Keratinocyte (primary cell): ENCODE measurements around the gene CAPN14. TPM values are rescaled to one million over a fixed set of nuclear protein-coding genes. Genes with fewer than 3 reads are reported as not detected.

ENCODE experiments used
- DNase-seq: peaks from one replicate; pipeline ENCODE4 v3.0.0-alpha.2; 2011; ENCODE audit warnings: low read depth, missing footprints, low spot score
- FAIRE-seq: peaks from 2 replicates; lab custom pipeline; 2011; peaks lifted over from hg19 to GRCh38; lab: Jason Lieb, UNC
- H2AFZ ChIP-seq: 2 replicates; pipeline ENCODE4 v1.6.0; 2012; ENCODE audit warnings: low read length, control low read depth, inconsistent platforms; ENCODE audit not compliant: control insufficient read depth
- H3K27ac ChIP-seq: 2 replicates; pipeline ENCODE4 v1.5.1; 2011; ENCODE audit warnings: low read length; ENCODE audit not compliant: control insufficient read depth, insufficient read depth
- H3K27me3 ChIP-seq: 3 replicates; pipeline ENCODE4 v1.6.0; 2011; ENCODE audit warnings: low read length; ENCODE audit not compliant: control insufficient read depth, insufficient read depth; ENCODE audit errors: extremely low read depth
- H3K36me3 ChIP-seq, 2 experiments: 2 replicates in 1 of 2; 3 replicates in 1 of 2; pipeline ENCODE4 v1.5.1; 2011; ENCODE audit warnings: low read length in 2 of 2, mild to moderate bottlenecking in 1 of 2; ENCODE audit not compliant: control insufficient read depth in 2 of 2, insufficient read depth in 2 of 2; ENCODE audit errors: extremely low read depth in 1 of 2
- H3K4me1 ChIP-seq: 3 replicates; pipeline ENCODE4 v1.5.1; 2011; ENCODE audit warnings: low read length; ENCODE audit not compliant: control insufficient read depth, insufficient read depth; ENCODE audit errors: extremely low read depth
- H3K4me2 ChIP-seq: 3 replicates; pipeline ENCODE4 v1.6.0; 2011; ENCODE audit warnings: low read depth, low read length; ENCODE audit not compliant: control insufficient read depth, insufficient read depth; ENCODE audit errors: extremely low read depth
- H3K4me3 ChIP-seq, 3 experiments: fragments of 200-600 bp in 1 of 3; sonication (generic) in 1 of 3; 2 replicates in 2 of 3; 3 replicates in 1 of 3; pipeline ENCODE4 v1.5.1; 2011 to 2016; ENCODE audit warnings: low read length in 3 of 3, mild to moderate bottlenecking in 3 of 3, control low read depth in 2 of 3, inconsistent platforms in 1 of 3, low read depth in 1 of 3, mixed read lengths in 1 of 3, mixed run types in 1 of 3, moderate library complexity in 1 of 3; ENCODE audit not compliant: control insufficient read depth in 2 of 3, insufficient read depth in 2 of 3; ENCODE audit errors: extremely low read depth in 1 of 3
- H3K79me2 ChIP-seq: 2 replicates; pipeline ENCODE4 v1.6.0; 2012; ENCODE audit warnings: low read length; ENCODE audit not compliant: control insufficient read depth, insufficient read depth
- H3K9ac ChIP-seq: 3 replicates; pipeline ENCODE4 v1.6.0; 2011; ENCODE audit warnings: low read length; ENCODE audit not compliant: control insufficient read depth, insufficient read depth; ENCODE audit errors: extremely low read depth
- H3K9me1 ChIP-seq: 3 replicates; pipeline ENCODE4 v1.6.0; 2011; ENCODE audit warnings: low read length; ENCODE audit not compliant: control insufficient read depth, insufficient read depth; ENCODE audit errors: extremely low read depth
- H3K9me3 ChIP-seq: 2 replicates; pipeline ENCODE4 v1.5.1; 2012; ENCODE audit warnings: low read depth, low read length; ENCODE audit not compliant: control insufficient read depth
- H4K20me1 ChIP-seq: 3 replicates; pipeline ENCODE4 v1.6.0; 2011; ENCODE audit warnings: low read length; ENCODE audit not compliant: control insufficient read depth, insufficient read depth; ENCODE audit errors: extremely low read depth
- EZH2 ChIP-seq: IDR thresholded peaks from one replicate; pipeline ENCODE4 v1.6.1; 2012; ENCODE audit warnings: inconsistent platforms, mild to moderate bottlenecking, low read length, moderate library complexity
- dilution Hi-C: fragments of 300-500 bp; cut with MboI; formaldehyde crosslinking; loops from one replicate; pipeline ENCODE4 v1.7.0; 2020; ENCODE audit warnings: low sequenced_read_pairs; ENCODE audit not compliant: extremely low pct_ligation_motif_present
- polyA plus RNA-seq, 5 experiments: library from polyadenylated mRNA; depleted of rRNA in 3 of 5; stranded (reverse) in 3 of 5; stranded (forward) in 1 of 5; unstranded in 1 of 5; fragments of >200 nt; gene quantifications; 1 replicate in 1 of 5; 2 replicates in 3 of 5; 3 replicates in 1 of 5; pipeline versions ENCODE4 v1.2.1 to v1.2.3, GENCODE V29; 2011 to 2012; ENCODE audit warnings: missing spikeins in 2 of 5, low read depth in 1 of 5, low replicate concordance in 1 of 5
- TF ChIP-seq, protein P1 (sequence below), 3 experiments: IDR thresholded peaks in 1 of 3; conservative IDR thresholded peaks in 1 of 3; optimal IDR thresholded peaks in 1 of 3; 2 replicates in 2 of 3; 3 replicates in 1 of 3; pipeline versions ENCODE3 to v1.5.1; 2011; ENCODE audit warnings: low read length in 3 of 3, mild to moderate bottlenecking in 3 of 3, moderate library complexity in 2 of 3, control low read depth in 1 of 3, inconsistent platforms in 1 of 3; ENCODE audit not compliant: insufficient read depth in 2 of 3; ENCODE audit errors: extremely low read depth in 1 of 3

The CAPN14 gene
- polyA plus RNA-seq, 1 donor (not counting 4 experiments of a cell fraction or from before 2014, with no cell fraction given): 1.1 TPM

DNA sequence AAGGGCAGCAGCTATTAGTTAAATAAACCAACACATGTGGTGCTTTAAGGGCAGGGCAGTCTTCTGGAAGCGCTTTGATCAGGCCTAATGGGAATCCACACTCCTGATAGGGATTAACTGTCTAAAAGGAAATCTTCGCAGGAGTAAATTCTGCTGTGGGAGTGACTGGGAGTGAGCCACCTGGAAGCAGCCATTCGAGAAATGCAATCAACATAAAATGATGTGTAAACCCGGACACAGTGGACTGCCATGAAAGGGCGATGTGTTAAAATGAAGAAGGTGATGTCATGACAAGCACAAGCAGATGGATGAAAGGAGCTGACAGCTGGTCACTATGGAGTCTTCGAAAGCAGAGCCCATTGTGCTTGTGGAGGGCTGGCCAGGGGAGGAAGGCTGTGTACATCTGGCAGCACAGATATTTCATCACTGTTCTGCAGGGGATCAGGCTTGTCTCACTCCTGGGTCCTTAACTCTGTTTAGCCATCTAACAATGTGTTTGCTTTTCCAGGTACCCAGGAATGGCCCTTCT lies 54.2 kb downstream of the CAPN14 start:
- Histone ChIP-seq H3K9ac (no peak overlapping the region), H3K27me3 (peaks cover 4% of the 10 kb centered on the region), H3K4me1 (no peaks in the 10 kb centered on the region), H3K36me3 (no peaks in the 10 kb centered on the region), H3K9me1 (no peaks in the 10 kb centered on the region), H4K20me1 (no peaks in the 10 kb centered on the region), H3K27ac (no peak overlapping the region), H2AFZ (no peak overlapping the region), H3K4me2 (no peak overlapping the region), H3K9me3 (no peaks in the 10 kb centered on the region), H3K4me3 (no peak overlapping the region), H3K79me2 (no peaks in the 10 kb centered on the region)
- FAIRE-seq (no peak), DNase-seq (no peak)
- no peak for TF ChIP-seq EZH2
- TF ChIP-seq, protein P1, sequence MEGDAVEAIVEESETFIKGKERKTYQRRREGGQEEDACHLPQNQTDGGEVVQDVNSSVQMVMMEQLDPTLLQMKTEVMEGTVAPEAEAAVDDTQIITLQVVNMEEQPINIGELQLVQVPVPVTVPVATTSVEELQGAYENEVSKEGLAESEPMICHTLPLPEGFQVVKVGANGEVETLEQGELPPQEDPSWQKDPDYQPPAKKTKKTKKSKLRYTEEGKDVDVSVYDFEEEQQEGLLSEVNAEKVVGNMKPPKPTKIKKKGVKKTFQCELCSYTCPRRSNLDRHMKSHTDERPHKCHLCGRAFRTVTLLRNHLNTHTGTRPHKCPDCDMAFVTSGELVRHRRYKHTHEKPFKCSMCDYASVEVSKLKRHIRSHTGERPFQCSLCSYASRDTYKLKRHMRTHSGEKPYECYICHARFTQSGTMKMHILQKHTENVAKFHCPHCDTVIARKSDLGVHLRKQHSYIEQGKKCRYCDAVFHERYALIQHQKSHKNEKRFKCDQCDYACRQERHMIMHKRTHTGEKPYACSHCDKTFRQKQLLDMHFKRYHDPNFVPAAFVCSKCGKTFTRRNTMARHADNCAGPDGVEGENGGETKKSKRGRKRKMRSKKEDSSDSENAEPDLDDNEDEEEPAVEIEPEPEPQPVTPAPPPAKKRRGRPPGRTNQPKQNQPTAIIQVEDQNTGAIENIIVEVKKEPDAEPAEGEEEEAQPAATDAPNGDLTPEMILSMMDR (optimal IDR thresholded peaks at IDR 0.05 in 1 of 3, IDR thresholded peaks at IDR 0.05 in 1 of 3, conservative IDR thresholded peaks at IDR 0.05 in 1 of 3; ENCODE audit: extremely low read depth in 1 of 3, insufficient read depth in 2 of 3, low read length in 3 of 3): no peak
- dilution Hi-C loops: no loop called here

DNA sequence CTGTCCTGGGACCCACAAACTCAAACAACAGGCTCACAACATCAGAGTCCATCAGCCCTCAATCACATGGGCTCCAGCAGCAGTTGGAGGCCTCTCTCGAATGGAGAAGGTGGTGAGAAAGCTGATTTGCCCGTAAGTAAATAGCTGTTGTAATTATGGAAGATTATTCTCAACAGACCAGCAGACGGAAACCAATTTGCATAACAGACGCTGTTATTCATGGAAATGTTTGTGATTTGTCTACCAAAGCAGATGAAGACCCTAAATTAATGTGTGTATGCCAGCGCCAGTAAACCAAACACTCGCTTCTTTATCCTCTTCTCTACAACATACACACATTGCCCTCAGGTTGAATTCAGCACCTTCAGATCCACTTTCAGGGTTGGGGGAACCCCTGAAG lies 55.7 kb downstream of the CAPN14 start:
- H3K9ac ChIP-seq: no peak overlapping the region
- H3K4me1 ChIP-seq: no peaks in the 10 kb centered on the region
- no peak overlapping the region for H3K27ac ChIP-seq
- no peaks in the 10 kb centered on the region for H3K36me3 ChIP-seq
- H3K4me2 ChIP-seq: no peak overlapping the region
- no peaks in the 10 kb centered on the region for H3K9me3 ChIP-seq
- H3K27me3 ChIP-seq: peaks cover 4% of the 10 kb centered on the region
- H3K9me1 ChIP-seq: no peaks in the 10 kb centered on the region
- H3K79me2 ChIP-seq: no peaks in the 10 kb centered on the region
- no peaks in the 10 kb centered on the region for H4K20me1 ChIP-seq
- H3K4me3 ChIP-seq: no peak overlapping the region
- H2AFZ ChIP-seq: no peak overlapping the region
- no peak for FAIRE-seq
- no peak for DNase-seq
- dilution Hi-C loops: no loop called here
- TF ChIP-seq, protein P1 (optimal IDR thresholded peaks at IDR 0.05 in 1 of 3, IDR thresholded peaks at IDR 0.05 in 1 of 3, conservative IDR thresholded peaks at IDR 0.05 in 1 of 3; ENCODE audit: extremely low read depth in 1 of 3, insufficient read depth in 2 of 3, low read length in 3 of 3): no peak
- TF ChIP-seq EZH2: no peak
